Cardiac muscle cell (in vitro differentiated cells and primary cell): ENCODE measurements around the gene SPOP. TPM values are rescaled to one million over a fixed set of nuclear protein-coding genes. Genes with fewer than 3 reads are reported as not detected.

ENCODE experiments used
- DNase-seq, 2 donors: peaks; one replicate each; pipeline versions ENCODE4 v3.0.0 to v3.0.0-alpha.2; 2010 to 2017; ENCODE audit warnings: low read depth in 1 of 2, low spot score in 1 of 2
- H3K27ac ChIP-seq: fragments of 200-600 bp; sonication (generic); 2 replicates; pipeline ENCODE4 v1.5.1; 2016
- H3K27me3 ChIP-seq: fragments of 200-600 bp; sonication (generic); 2 replicates; pipeline ENCODE4 v1.6.0; 2016; ENCODE audit warnings: control low read depth
- H3K36me3 ChIP-seq: fragments of 200-600 bp; sonication (generic); 2 replicates; pipeline ENCODE4 v1.5.1; 2016; ENCODE audit warnings: control low read depth
- H3K4me1 ChIP-seq: fragments of 200-600 bp; sonication (generic); 2 replicates; pipeline ENCODE4 v1.8.1; 2017; ENCODE audit warnings: low read depth, mild to moderate bottlenecking, mixed run types
- H3K4me3 ChIP-seq: fragments of 200-600 bp; sonication (generic); 2 replicates; pipeline ENCODE4 v1.5.1; 2016; ENCODE audit warnings: mild to moderate bottlenecking
- H3K9me3 ChIP-seq: fragments of 200-600 bp; sonication (generic); 2 replicates; pipeline ENCODE4 v1.5.1; 2017; ENCODE audit warnings: low read depth, mild to moderate bottlenecking, control low read depth
- polyA plus RNA-seq: library from polyadenylated mRNA; unstranded; fragments of >200 nt; fragmentation: Nextera tagmentation; extraction: Ambion mirVana; gene quantifications from 2 replicates; pipeline ENCODE4 v1.2.1, GENCODE V29; 2016
- total RNA-seq: library from RNA; depleted of rRNA; stranded (reverse); fragments of >200 nt; gene quantifications from 2 replicates; pipeline ENCODE4 v1.2.3, GENCODE V29; 2016
- TF ChIP-seq, protein P1 (sequence below): IDR thresholded peaks from 2 replicates; pipeline ENCODE4 v1.5.1; 2012; ENCODE audit warnings: low read depth, mild to moderate bottlenecking, low read length

The SPOP gene
- total and polyA plus RNA-seq, 2 experiments from 2014 or later = 54.4 to 111 TPM

DNA sequence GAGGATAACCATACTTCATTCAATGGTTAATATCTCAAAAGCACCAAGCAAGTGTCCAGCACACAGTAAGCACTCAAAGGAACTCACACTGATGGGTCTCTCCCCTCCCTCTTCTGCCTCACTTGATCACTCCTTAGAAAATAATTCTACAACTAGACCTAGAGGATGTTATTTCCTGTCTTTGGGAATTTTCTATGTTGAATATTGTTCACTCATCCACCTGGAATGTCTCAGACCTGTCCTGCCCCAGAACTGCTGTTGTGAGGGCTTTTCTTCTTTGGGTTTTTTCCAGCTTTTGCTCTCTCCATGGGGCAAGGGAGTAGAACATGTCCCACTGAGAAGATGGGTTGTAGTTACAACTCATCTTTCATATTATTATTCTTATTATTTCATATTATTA, 76.9 kb downstream of the SPOP start:
- Histone ChIP-seq H3K4me1 (peaks cover 18% of the 10 kb centered on the region), H3K27me3 (no peaks in the 10 kb centered on the region), H3K27ac (no peak overlapping the region), H3K9me3 (no peaks in the 10 kb centered on the region), H3K36me3 (peaks cover 61% of the 10 kb centered on the region), H3K4me3 (no peak overlapping the region)
- TF ChIP-seq, protein P1, sequence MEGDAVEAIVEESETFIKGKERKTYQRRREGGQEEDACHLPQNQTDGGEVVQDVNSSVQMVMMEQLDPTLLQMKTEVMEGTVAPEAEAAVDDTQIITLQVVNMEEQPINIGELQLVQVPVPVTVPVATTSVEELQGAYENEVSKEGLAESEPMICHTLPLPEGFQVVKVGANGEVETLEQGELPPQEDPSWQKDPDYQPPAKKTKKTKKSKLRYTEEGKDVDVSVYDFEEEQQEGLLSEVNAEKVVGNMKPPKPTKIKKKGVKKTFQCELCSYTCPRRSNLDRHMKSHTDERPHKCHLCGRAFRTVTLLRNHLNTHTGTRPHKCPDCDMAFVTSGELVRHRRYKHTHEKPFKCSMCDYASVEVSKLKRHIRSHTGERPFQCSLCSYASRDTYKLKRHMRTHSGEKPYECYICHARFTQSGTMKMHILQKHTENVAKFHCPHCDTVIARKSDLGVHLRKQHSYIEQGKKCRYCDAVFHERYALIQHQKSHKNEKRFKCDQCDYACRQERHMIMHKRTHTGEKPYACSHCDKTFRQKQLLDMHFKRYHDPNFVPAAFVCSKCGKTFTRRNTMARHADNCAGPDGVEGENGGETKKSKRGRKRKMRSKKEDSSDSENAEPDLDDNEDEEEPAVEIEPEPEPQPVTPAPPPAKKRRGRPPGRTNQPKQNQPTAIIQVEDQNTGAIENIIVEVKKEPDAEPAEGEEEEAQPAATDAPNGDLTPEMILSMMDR = no peak
- DNase-seq = no peak

GRCh38 chr17:49598918-49599317, 79.0 kb downstream of the SPOP start:
- Histone ChIP-seq H3K27me3 (no peaks in the 10 kb centered on the region), H3K9me3 (no peaks in the 10 kb centered on the region), H3K27ac (no peak overlapping the region), H3K4me1 (peaks cover 18% of the 10 kb centered on the region), H3K4me3 (no peak overlapping the region), H3K36me3 (peaks cover 48% of the 10 kb centered on the region)
- TF ChIP-seq, protein P1 = no peak
- DNase-seq = no peak

DNA sequence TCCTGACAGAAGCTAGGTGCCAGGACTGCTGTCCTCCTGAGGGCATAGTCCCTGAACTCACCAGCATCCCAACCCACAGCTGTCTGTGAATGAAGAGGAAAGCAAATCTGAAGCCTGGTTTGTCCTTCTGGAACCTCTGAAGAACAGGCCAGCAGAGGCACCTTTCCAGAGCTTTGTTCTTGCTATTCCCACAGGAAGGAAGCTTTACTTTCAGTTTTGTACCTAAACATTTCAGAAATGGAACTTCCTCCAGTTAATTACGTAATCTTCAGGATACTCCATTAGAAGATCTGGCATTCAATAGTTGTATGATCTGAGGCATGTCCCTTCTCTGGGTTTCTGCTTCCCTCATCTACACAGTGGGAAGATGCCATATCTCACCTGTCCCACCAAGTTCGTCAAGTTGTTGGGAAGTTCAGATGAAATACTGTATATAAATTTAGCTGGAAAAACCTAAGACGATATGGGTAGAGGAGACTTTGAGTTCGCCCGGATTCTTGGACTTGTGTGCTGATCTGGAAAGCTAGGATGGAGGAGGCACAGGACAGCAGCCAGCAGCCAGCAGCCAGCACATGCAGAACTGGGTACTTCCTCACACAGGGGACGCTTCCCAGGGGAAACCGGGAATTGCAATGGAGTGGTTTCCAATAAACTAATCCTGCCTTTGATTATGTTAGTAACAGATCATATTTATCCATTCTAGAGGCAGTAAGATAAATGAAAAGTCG, 79.8 kb downstream of the SPOP start:
- Histone ChIP-seq H3K27me3 (no peaks in the 10 kb centered on the region), H3K4me1 (peaks cover 18% of the 10 kb centered on the region), H3K9me3 (no peaks in the 10 kb centered on the region), H3K4me3 (no peak overlapping the region), H3K36me3 (peaks cover 46% of the 10 kb centered on the region), H3K27ac (no peak overlapping the region)
- TF ChIP-seq, protein P1 = no peak
- DNase-seq = peak in 1 of 2 donors; percentile 53

DNA sequence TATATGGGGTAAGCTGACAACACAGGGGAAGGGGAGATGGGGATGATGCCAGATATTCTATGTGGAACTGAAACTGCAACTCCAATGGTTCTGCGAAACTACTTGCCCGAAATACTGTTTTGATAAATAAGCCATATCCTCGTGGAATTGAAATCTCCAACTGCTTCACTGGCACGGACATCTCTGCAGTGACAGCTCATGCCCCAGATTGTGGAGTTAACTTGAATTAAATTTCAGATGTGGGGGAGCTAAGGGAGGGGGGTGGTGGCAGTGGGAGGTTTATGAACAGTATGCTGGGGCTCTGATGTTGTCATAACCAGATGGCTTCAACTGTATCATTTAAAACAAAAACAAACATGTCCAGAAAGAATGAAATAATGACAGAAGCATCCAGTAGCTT, 80.5 kb downstream of the SPOP start:
- no peak for DNase-seq
- Histone ChIP-seq H3K4me3 (no peak overlapping the region), H3K36me3 (peaks cover 41% of the 10 kb centered on the region), H3K27ac (no peak overlapping the region), H3K9me3 (no peaks in the 10 kb centered on the region), H3K27me3 (no peaks in the 10 kb centered on the region), H3K4me1 (peaks cover 14% of the 10 kb centered on the region)
- TF ChIP-seq, protein P1 = no peak

- TF ChIP-seq, protein P1 = no peak
- Histone ChIP-seq H3K9me3 (no peaks in the 10 kb centered on the region), H3K36me3 (peaks cover 35% of the 10 kb centered on the region), H3K27ac (no peak overlapping the region), H3K4me1 (peaks cover 13% of the 10 kb centered on the region), H3K4me3 (no peak overlapping the region), H3K27me3 (no peaks in the 10 kb centered on the region)
- DNase-seq = no peak
Observed at GRCh38 chr17:49596613-49597244, 81.2 kb downstream of the SPOP start.
